C4-2B (cell line): Measurements from ENCODE around the gene MRPL24.

ENCODE experiments used
- CTCF ChIP-seq: fragments of 450-650 bp; conservative IDR thresholded peaks from 2 replicates; pipeline ENCODE4 v1.5.1; 2017; ENCODE audit warnings: mild to moderate bottlenecking
- ZFX ChIP-seq: fragments of 450-650 bp; IDR thresholded peaks from 2 replicates; pipeline ENCODE4 v1.6.1; 2017

- TF ChIP-seq CTCF = no peak
- TF ChIP-seq ZFX = no peak
Measured at GRCh38 chr1:156768610-156769295, 27.9 kb upstream of the MRPL24 start.
